Kidney (tissue), 14 donors: ENCODE measurements around the gene PCGF1. TPM values are rescaled to one million over a fixed set of nuclear protein-coding genes. Genes with fewer than 3 reads are reported as not detected.
"Not testable (repeated sequence)": the region's sequence is repeated elsewhere in the genome, so short reads cannot be mapped to it uniquely, and the experiment has no call there.

Experiments used
- DNase-seq, 5 donors: peaks; one replicate each; pipeline ENCODE4 v3.0.0-alpha.2; 2013 to 2020
- FAIRE-seq: peaks from 2 replicates; lab custom pipeline; 2012; peaks lifted over from hg19 to GRCh38; lab: Jason Lieb, UNC
- H3K27ac ChIP-seq, 2 donors: one replicate each; pipeline ENCODE4 v1.7.0; 2013; ENCODE audit warnings: low read depth in 2 of 2, low read length in 2 of 2, inconsistent platforms in 1 of 2
- H3K27me3 ChIP-seq: one replicate; pipeline ENCODE4 v1.7.1; 2013; ENCODE audit warnings: low read length, inconsistent platforms; ENCODE audit not compliant: control insufficient read depth, insufficient read depth
- H3K36me3 ChIP-seq, 3 donors: one replicate each; pipeline versions ENCODE4 v1.7.0 to v1.7.1; 2013; ENCODE audit warnings: low read length in 3 of 3, control low read depth in 1 of 3, inconsistent platforms in 1 of 3; ENCODE audit not compliant: insufficient read depth in 3 of 3, control insufficient read depth in 2 of 3
- H3K4me1 ChIP-seq, 3 donors: one replicate each; pipeline versions ENCODE4 v1.7.0 to v1.7.1; 2013; ENCODE audit warnings: low read length in 3 of 3, inconsistent platforms in 1 of 3, low read depth in 1 of 3; ENCODE audit not compliant: control insufficient read depth in 2 of 3, insufficient read depth in 2 of 3
- H3K4me3 ChIP-seq, 3 donors: one replicate each; pipeline versions ENCODE4 v1.7.0 to v1.8.1; 2013; ENCODE audit warnings: low read length in 3 of 3, control low read depth in 1 of 3, inconsistent platforms in 1 of 3
- H3K9ac ChIP-seq, 3 donors: one replicate each; pipeline versions ENCODE4 v1.7.0 to v1.7.1; 2013; ENCODE audit warnings: low read length in 3 of 3, control low read depth in 1 of 3, inconsistent platforms in 1 of 3
- H3K9me3 ChIP-seq, 3 donors: one replicate each; pipeline versions ENCODE4 v1.7.0 to v1.7.1; 2013; ENCODE audit warnings: low read length in 3 of 3, control low read depth in 1 of 3, inconsistent platforms in 1 of 3; ENCODE audit not compliant: control insufficient read depth in 2 of 3, insufficient read depth in 1 of 3
- intact Hi-C: fragments of 100-400 bp; cut with DNase I; formaldehyde crosslinking; loops from one replicate; pipeline ENCODE4 v1.11.1; 2022
- polyA plus RNA-seq: library from polyadenylated mRNA; stranded (reverse); fragments of 350-450 nt; fragmentation: Illumina TruSeq; extraction: RNeasy Lipid Tissue Mini Kit (QIAGEN cat#74804); gene quantifications from one replicate; pipeline ENCODE4 v1.2.3, GENCODE V29; 2014; ENCODE audit warnings: low read depth, low replicate concordance; ENCODE audit not compliant: insufficient read depth
- total RNA-seq: library from RNA; stranded (reverse); fragmentation: NEBNext Ultra II Directional; extraction: Animal tissue kit (Norgen Biotek cat#: 25700); gene quantifications from one replicate; pipeline ENCODE4 v1.2.1, GENCODE V29; 2021
- TF ChIP-seq, protein P1 (sequence below): IDR thresholded peaks from 3 replicates; pipeline ENCODE4 v1.5.1; 2012; ENCODE audit warnings: mild to moderate bottlenecking, moderate library complexity, borderline replicate concordance; ENCODE audit not compliant: insufficient read depth; ENCODE audit errors: extremely low read depth
- donor health status: control.
- donor health status: control.
- donor health status: control.
- donor health status: control.
- donor health status: control.
- donor health status: DM: yes; HTN: yes; CAD: no.
- donor health status: Normal renal cell carcinoma (clear cell type).

The PCGF1 gene
- total and polyA plus RNA-seq, 2 donors from 2014 or later = 20.1 to 20.7 TPM

DNA sequence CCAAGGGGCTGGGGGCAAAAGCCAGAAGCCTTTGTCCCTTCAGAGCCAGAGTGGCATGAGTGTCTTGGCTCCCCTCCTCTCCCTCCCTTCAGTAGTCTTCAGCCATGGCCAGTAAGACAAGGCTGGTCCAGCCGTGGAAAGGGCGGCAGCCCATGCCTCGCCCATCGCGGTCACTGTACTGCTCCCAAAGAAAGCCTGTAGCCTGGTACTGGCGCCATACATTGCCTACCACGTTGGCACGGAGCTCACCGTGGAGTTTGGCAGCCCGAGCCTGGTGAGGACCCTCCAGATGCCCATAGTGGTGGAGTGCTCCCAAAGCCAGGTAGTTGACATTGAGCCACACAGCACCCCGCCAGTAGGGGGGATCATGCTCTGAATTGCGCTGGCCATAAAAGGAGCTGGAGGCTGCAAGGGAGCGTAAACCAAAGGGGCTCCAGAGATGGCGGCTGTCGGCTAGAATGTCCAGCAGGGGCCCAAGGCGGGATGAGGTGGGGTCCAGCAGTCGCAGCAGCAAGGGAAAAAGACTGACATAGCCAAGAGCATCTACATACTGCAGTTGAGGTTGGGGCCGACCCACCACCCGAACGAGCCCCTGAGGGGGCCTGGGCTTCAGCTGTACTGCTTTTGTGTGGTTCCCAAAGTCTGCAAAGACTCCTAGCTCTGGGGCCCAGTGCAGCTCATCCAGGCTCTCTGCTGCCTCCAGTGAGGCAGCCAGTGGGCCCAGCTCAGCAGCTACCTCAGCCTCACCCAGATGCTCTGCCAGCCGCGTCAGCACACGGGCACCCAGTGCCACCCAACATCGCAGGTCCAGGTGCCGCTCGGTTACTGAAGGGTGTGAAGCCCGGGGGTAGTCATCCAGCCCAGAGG is 46.1 kb downstream of the PCGF1 start:
- intact Hi-C loops = no loop called here
- no peak for FAIRE-seq

DNA sequence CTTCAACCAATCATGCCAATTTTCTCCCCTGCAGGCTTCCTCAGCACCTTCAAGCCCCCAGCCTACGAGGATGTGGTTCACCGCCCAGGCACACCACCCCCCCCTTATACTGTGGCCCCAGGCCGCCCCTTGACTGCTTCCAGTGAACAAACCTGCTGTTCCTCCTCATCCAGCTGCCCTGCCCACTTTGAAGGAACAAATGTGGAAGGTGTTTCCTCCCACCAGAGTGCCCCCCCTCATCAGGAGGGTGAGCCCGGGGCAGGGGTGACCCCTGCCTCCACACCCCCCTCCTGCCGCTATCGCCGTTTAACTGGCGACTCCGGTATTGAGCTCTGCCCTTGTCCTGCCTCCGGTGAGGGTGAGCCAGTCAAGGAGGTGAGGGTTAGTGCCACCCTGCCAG is 47.3 kb downstream of the PCGF1 start:
- peak in 2 of 5 donors; percentile 49 to 58 for DNase-seq
- H3K4me1 ChIP-seq = peaks cover 0 to 32% (median 16%) of the 10 kb centered on the region in 3 donors

More for the DNA sequence above, 46.1 kb downstream of the PCGF1 start:
- H3K27me3 ChIP-seq = no peaks in the 10 kb centered on the region
- no peak overlapping the region for H3K4me3 ChIP-seq
- H3K27ac ChIP-seq = no peak overlapping the region
- H3K4me1 ChIP-seq = peaks cover 0 to 21% (median 13%) of the 10 kb centered on the region in 3 donors
- DNase-seq = peak in 1 of 5 donors; percentile 52
- H3K9me3 ChIP-seq = no peaks in the 10 kb centered on the region
- H3K36me3 ChIP-seq = peaks cover 0 to 3% (median 0%) of the 10 kb centered on the region in 3 donors
- H3K9ac ChIP-seq = no peak overlapping the region
- TF ChIP-seq, protein P1, sequence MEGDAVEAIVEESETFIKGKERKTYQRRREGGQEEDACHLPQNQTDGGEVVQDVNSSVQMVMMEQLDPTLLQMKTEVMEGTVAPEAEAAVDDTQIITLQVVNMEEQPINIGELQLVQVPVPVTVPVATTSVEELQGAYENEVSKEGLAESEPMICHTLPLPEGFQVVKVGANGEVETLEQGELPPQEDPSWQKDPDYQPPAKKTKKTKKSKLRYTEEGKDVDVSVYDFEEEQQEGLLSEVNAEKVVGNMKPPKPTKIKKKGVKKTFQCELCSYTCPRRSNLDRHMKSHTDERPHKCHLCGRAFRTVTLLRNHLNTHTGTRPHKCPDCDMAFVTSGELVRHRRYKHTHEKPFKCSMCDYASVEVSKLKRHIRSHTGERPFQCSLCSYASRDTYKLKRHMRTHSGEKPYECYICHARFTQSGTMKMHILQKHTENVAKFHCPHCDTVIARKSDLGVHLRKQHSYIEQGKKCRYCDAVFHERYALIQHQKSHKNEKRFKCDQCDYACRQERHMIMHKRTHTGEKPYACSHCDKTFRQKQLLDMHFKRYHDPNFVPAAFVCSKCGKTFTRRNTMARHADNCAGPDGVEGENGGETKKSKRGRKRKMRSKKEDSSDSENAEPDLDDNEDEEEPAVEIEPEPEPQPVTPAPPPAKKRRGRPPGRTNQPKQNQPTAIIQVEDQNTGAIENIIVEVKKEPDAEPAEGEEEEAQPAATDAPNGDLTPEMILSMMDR = peak; percentile 11

DNA sequence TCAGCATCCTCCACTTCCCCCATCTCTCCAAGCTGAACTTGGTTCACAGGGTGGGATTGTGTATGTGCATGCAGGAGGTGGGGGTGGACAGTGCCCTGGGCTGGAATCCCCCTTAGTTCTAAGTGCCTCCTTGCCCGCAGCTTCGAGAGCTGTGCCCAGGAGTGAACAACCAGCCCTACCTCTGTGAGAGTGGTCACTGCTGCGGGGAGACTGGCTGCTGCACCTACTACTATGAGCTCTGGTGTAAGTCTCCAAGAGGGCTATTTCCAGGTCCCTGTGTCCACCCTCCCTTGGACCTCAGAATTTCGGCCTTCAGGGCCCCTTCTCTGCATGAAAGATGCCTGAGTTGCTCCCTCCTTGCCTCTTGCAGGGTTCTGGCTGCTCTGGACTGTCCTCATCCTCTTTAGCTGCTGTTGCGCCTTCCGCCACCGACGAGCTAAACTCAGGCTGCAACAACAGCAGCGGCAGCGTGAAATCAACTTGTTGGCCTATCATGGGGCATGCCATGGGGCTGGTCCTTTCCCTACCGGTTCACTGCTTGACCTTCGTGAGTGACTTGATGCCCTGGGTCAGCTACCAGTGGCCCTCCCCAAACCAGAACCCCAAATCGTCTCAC is 47.9 kb downstream of the PCGF1 start:
- H3K36me3 ChIP-seq, intact Hi-C loops, H3K27ac ChIP-seq, H3K27me3 ChIP-seq, H3K9me3 ChIP-seq, FAIRE-seq, H3K9ac ChIP-seq: not testable (repeated sequence)
- peaks cover 0 to 32% (median 16%) of the 10 kb centered on the region in 3 donors for H3K4me1 ChIP-seq
- peak overlapping the region in 1 of 3 donors; percentile 97 for H3K4me3 ChIP-seq
- peak in 2 of 5 donors; percentile 46 to 57 for DNase-seq

More for the DNA sequence above, 47.3 kb downstream of the PCGF1 start:
- FAIRE-seq, H3K36me3 ChIP-seq, H3K9me3 ChIP-seq, H3K27ac ChIP-seq, H3K4me3 ChIP-seq, H3K27me3 ChIP-seq, H3K9ac ChIP-seq, intact Hi-C loops: not testable (repeated sequence)

DNA sequence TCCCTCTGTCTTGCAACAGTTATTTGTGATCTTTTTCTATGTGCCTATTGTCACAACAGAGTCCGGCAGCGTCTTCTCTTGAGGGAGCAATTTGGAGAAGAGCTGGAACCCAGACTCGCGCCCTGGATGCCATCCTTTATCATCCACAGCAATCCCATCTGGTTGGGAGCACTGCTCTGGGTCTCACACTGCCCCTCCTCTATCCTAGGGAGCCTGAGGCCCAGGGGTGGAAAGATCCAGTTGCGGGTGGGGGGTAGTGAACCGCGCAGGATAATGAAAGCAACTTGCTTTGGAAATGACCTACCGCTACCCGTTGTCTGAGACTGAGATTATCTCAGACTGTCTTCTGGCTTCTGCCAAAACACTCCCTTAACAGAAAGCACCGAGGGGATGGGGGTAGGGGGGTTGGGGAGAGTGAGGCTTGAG is 48.5 kb downstream of the PCGF1 start:
- Histone ChIP-seq H3K9me3 (no peaks in the 10 kb centered on the region), H3K9ac (peak overlapping the region; percentile 56 to 94 (median 71)), H3K4me3 (peak overlapping the region; percentile 79 to 97 (median 97)), H3K36me3 (peaks cover 0 to 3% (median 0%) of the 10 kb centered on the region in 3 donors), H3K4me1 (peaks cover 0 to 26% (median 12%) of the 10 kb centered on the region in 3 donors), H3K27ac (no peak overlapping the region), H3K27me3 (no peaks in the 10 kb centered on the region)
- intact Hi-C loops = no loop called here
- TF ChIP-seq, protein P1 = no peak
- FAIRE-seq = no peak
- DNase-seq = peak in 2 of 5 donors; percentile 53 to 69
